Lung (tissue), 12 donors: ENCODE results near the gene BBOX1. TPM values are rescaled to one million over a fixed set of nuclear protein-coding genes. Genes with fewer than 3 reads are reported as not detected.

Experiments
- ATAC-seq: fragments of 200-7000 bp; cut with Tn5 transposase; one replicate; pipeline ENCODE4 v1.9.1; 2020; ENCODE audit warnings: moderate number of reproducible peaks; ENCODE audit not compliant: insufficient read depth, low FRiP score
- DNase-seq, 3 donors: peaks; one replicate each; pipeline ENCODE4 v3.0.0-alpha.2; 2013 to 2017
- H3K27ac ChIP-seq, 2 donors: one replicate each; pipeline ENCODE4 v1.5.1; 2013; ENCODE audit warnings: mild to moderate bottlenecking in 2 of 2, moderate library complexity in 2 of 2, control low read depth in 1 of 2, inconsistent platforms in 1 of 2, low read depth in 1 of 2, low read length in 1 of 2
- H3K27me3 ChIP-seq, 3 donors: one replicate each; pipeline ENCODE4 v1.5.1; 2013; ENCODE audit warnings: low read length in 2 of 3; ENCODE audit not compliant: control insufficient read depth in 3 of 3, insufficient read depth in 3 of 3
- H3K36me3 ChIP-seq, 4 donors: one replicate each; pipeline ENCODE4 v1.5.1; 2013; ENCODE audit warnings: low read length in 4 of 4, mild to moderate bottlenecking in 1 of 4, moderate library complexity in 1 of 4; ENCODE audit not compliant: control insufficient read depth in 4 of 4, insufficient read depth in 4 of 4
- H3K4me1 ChIP-seq, 5 donors: one replicate each; pipeline ENCODE4 v1.5.1; 2013; ENCODE audit warnings: low read length in 5 of 5, mild to moderate bottlenecking in 2 of 5, moderate library complexity in 1 of 5; ENCODE audit not compliant: control insufficient read depth in 5 of 5, insufficient read depth in 5 of 5
- H3K4me3 ChIP-seq: one replicate; pipeline ENCODE4 v1.5.1; 2013; ENCODE audit warnings: mild to moderate bottlenecking, control low read depth, moderate library complexity
- H3K9ac ChIP-seq, 2 donors: one replicate each; pipeline ENCODE4 v1.5.1; 2013; ENCODE audit warnings: low read length in 2 of 2, control low read depth in 1 of 2; ENCODE audit not compliant: insufficient read depth in 1 of 2
- H3K9me3 ChIP-seq, 4 donors: one replicate each; pipeline ENCODE4 v1.5.1; 2013; ENCODE audit warnings: low read length in 3 of 4, mild to moderate bottlenecking in 1 of 4, moderate library complexity in 1 of 4; ENCODE audit not compliant: control insufficient read depth in 4 of 4, insufficient read depth in 3 of 4
- WGBS, 2 donors: extraction: QIAGEN DNeasy Blood & Tissue Kit; methylation state at CpG; one replicate each; pipeline ENCODE4 v1.1.7; 2013; 5-methylcytosine and 5-hydroxymethylcytosine counted together
- polyA plus RNA-seq, 2 donors: library from polyadenylated mRNA; stranded (reverse); fragments of 200-250 nt; gene quantifications; one replicate each; pipeline ENCODE4 v1.2.1, GENCODE V29; 2013
- total RNA-seq, 2 donors: library from RNA; depleted of rRNA in 1 of 2; stranded (reverse); fragments of >200 nt in 1 of 2; gene quantifications; one replicate each; pipeline ENCODE4 v1.2.1, GENCODE V29; 2014 to 2021
- TF ChIP-seq, protein P1 (sequence below): IDR thresholded peaks from 2 replicates; pipeline ENCODE4 v1.5.1; 2012; ENCODE audit warnings: mild to moderate bottlenecking; ENCODE audit errors: control extremely low read depth, extremely low read depth
- donor health status: control.
- donor health status: control.
- donor health status: Bipolar disorder and iron deficiency.
- donor health status: healthy.
- donor health status: DM: yes; HTN: yes; CAD: no.

The BBOX1 gene
- total and polyA plus RNA-seq, 4 donors, result 0.08 to 1.9 (median 0.69) TPM

DNA sequence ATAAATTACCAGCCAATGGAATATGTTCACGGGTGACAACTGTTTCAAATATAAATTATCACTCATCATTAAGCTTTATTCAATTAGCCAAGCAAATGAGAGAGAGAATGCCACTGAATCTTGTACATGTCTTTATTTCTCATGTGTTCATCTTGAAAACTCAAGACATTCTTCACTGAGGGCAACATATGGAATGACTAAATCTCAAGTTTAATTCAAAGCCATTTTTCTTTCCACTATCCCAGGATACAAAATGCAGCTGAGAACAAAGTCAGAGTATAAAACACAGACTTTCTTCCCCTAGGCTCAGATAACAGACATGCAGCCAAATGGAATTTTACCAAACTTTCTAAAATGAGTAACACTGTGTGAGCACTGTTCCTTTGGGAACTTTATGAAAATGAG lies 12.1 kb upstream of the BBOX1 start:
- no peak overlapping the region for H3K27ac ChIP-seq
- TF ChIP-seq, protein P1, sequence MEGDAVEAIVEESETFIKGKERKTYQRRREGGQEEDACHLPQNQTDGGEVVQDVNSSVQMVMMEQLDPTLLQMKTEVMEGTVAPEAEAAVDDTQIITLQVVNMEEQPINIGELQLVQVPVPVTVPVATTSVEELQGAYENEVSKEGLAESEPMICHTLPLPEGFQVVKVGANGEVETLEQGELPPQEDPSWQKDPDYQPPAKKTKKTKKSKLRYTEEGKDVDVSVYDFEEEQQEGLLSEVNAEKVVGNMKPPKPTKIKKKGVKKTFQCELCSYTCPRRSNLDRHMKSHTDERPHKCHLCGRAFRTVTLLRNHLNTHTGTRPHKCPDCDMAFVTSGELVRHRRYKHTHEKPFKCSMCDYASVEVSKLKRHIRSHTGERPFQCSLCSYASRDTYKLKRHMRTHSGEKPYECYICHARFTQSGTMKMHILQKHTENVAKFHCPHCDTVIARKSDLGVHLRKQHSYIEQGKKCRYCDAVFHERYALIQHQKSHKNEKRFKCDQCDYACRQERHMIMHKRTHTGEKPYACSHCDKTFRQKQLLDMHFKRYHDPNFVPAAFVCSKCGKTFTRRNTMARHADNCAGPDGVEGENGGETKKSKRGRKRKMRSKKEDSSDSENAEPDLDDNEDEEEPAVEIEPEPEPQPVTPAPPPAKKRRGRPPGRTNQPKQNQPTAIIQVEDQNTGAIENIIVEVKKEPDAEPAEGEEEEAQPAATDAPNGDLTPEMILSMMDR, result no peak
- H3K9me3 ChIP-seq, result peaks cover 0 to 2% (median 0%) of the 10 kb centered on the region in 4 donors
- no peaks in the 10 kb centered on the region for H3K36me3 ChIP-seq
- ATAC-seq (no peak), DNase-seq (peak in 2 of 3 donors; percentile 95 to 97)
- WGBS, 2 donors, result 65 to 67% methylated on average over 1 of the region's 1 CpG
- no peak overlapping the region for H3K4me3 ChIP-seq
- H3K9ac ChIP-seq, result no peak overlapping the region
- H3K27me3 ChIP-seq, result peaks cover 0 to 4% (median 0%) of the 10 kb centered on the region in 3 donors
- peaks cover 0 to 24% (median 3%) of the 10 kb centered on the region in 5 donors for H3K4me1 ChIP-seq

DNA sequence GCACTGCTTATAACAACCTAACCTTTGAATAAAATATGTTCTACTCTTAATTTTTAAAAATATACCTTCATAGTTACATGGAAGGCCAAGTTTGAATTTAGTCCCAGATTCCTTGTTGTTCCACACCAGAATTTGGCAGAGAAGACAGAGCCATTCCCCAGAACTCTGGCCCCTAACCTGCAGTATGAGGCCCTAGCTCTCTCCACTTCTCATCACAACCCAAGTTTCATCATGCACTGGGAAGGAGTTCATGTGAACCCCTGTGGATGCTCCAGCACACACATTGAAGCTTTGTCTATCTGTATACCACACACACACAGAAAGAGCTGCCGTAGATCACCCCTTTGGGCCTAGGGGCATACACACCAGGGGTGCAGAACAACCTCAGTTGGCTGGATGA lies 10.6 kb upstream of the BBOX1 start:
- ATAC-seq (no peak), DNase-seq (no peak)
- TF ChIP-seq, protein P1, result no peak
- H3K36me3 ChIP-seq, result no peaks in the 10 kb centered on the region
- H3K9me3 ChIP-seq, result peaks cover 0 to 2% (median 0%) of the 10 kb centered on the region in 4 donors
- no peak overlapping the region for H3K9ac ChIP-seq
- 96% methylated on average over 1 of the region's 1 CpG for WGBS, 2 donors
- no peak overlapping the region for H3K4me3 ChIP-seq
- peaks cover 0 to 4% (median 0%) of the 10 kb centered on the region in 3 donors for H3K27me3 ChIP-seq
- peaks cover 0 to 24% (median 3%) of the 10 kb centered on the region in 5 donors for H3K4me1 ChIP-seq
- peak overlapping the region in 1 of 2 donors; percentile 9 for H3K27ac ChIP-seq

DNA sequence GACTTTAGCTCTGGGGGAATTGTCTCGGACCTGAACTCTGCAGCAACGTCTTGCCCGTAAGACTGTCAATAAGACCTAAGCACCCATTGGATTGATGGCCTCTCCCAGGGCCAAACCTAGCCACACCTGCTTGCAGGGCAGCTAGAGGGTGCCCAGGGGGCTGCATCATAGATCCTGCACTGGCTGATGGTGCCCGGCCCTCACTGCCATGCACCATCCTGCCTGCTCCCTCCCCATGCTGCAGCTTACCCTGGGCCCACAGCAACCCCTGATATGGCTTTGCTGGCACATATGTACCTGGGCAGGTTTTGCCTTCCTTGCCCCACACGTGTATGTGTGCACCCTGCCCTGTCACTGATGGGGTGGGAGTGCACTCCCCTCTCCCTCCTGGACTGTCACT lies 8.9 kb upstream of the BBOX1 start:
- no peak for ATAC-seq
- Histone ChIP-seq H3K4me3 (no peak overlapping the region), H3K9ac (no peak overlapping the region), H3K9me3 (peaks cover 0 to 6% (median 3%) of the 10 kb centered on the region in 4 donors), H3K27ac (no peak overlapping the region), H3K36me3 (no peaks in the 10 kb centered on the region), H3K4me1 (peaks cover 0 to 24% (median 3%) of the 10 kb centered on the region in 5 donors), H3K27me3 (no peaks in the 10 kb centered on the region)
- TF ChIP-seq, protein P1, result no peak
- WGBS, 2 donors, result 76 to 92% methylated on average over 5 of the region's 5 CpGs
- no peak for DNase-seq

DNA sequence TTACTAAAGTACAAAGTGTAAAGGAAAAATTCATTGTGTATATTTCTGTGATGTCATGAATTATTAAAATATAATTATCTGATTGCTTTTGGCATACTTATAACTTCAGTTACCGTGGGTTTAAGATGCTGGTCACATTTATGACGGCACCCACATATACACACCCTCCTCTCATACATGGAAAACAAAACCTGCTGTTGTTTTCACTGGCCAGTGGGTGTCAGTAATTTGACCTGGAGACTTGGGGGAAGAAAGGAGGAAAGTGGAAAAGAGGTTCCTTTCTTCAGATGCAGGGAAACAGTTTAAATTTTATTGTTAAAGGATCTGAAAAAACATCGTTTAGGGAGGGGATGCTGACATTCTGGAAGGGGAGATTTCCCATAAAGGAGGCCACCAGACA lies 742 bp upstream of the BBOX1 start:
- 71 to 82% methylated on average over 3 of the region's 3 CpGs for WGBS, 2 donors
- Histone ChIP-seq H3K9ac (no peak overlapping the region), H3K9me3 (peaks cover 0 to 6% (median 2%) of the 10 kb centered on the region in 4 donors), H3K4me3 (no peak overlapping the region), H3K27me3 (no peaks in the 10 kb centered on the region), H3K36me3 (no peaks in the 10 kb centered on the region), H3K27ac (no peak overlapping the region), H3K4me1 (peaks cover 0 to 22% (median 0%) of the 10 kb centered on the region in 5 donors)
- ATAC-seq, result no peak
- DNase-seq, result no peak
- TF ChIP-seq, protein P1, result no peak
